Esophagus muscularis mucosa (tissue), 4 donors: Measurements from ENCODE around the gene HADHA. TPM values are rescaled to one million over a fixed set of nuclear protein-coding genes. Genes with fewer than 3 reads are reported as not detected.

Experiments used
- DNase-seq: peaks from one replicate; pipeline ENCODE4 v3.0.0-alpha.2; 2017; ENCODE audit errors: extremely low spot score
- H3K27ac ChIP-seq, 4 donors: fragments of 200-600 bp; sonication (generic); replicated peaks in 1 of 4; 1 replicate in 3 of 4; 2 replicates in 1 of 4; pipeline ENCODE4 v1.5.1; 2016 to 2019; ENCODE audit warnings: mild to moderate bottlenecking in 1 of 4
- H3K27me3 ChIP-seq, 4 donors: fragments of 200-600 bp; sonication (generic); one replicate each; pipeline versions ENCODE4 v1.5.1 to v1.6.0; 2016 to 2019
- H3K36me3 ChIP-seq, 4 donors: fragments of 200-600 bp; sonication (generic); one replicate each; pipeline ENCODE4 v1.5.1; 2016 to 2019
- H3K4me1 ChIP-seq, 4 donors: fragments of 200-600 bp; sonication (generic); one replicate each; pipeline ENCODE4 v1.5.1; 2016 to 2019
- H3K4me3 ChIP-seq, 4 donors: fragments of 200-600 bp; sonication (generic); 1 replicate in 2 of 4; 2 replicates in 2 of 4; pipeline ENCODE4 v1.5.1; 2016 to 2019; ENCODE audit warnings: mild to moderate bottlenecking in 4 of 4, moderate library complexity in 1 of 4
- H3K9me3 ChIP-seq, 4 donors: fragments of 200-600 bp; sonication (generic); 1 replicate in 3 of 4; 2 replicates in 1 of 4; pipeline ENCODE4 v1.5.1; 2016 to 2019
- EP300 ChIP-seq: sonication (generic); formaldehyde crosslinking; IDR thresholded peaks from one replicate; pipeline ENCODE4 v1.6.1; 2017; ENCODE audit warnings: antibody characterized with exemption
- POLR2A ChIP-seq: fragments of 450-650 bp; IDR thresholded peaks from one replicate; pipeline ENCODE4 v1.6.1; 2017; ENCODE audit warnings: antibody characterized with exemption, moderate library complexity, mild to moderate bottlenecking, low read depth
- WGBS: methylation state at CpG from one replicate; pipeline ENCODE4 v1.1.5; 2018; 5-methylcytosine and 5-hydroxymethylcytosine counted together
- intact Hi-C: fragments of 100-400 bp; cut with DNase I; formaldehyde crosslinking; loops from one replicate; pipeline ENCODE4 v1.15.1; 2023
- total RNA-seq, 4 donors: library from RNA; depleted of rRNA; stranded (reverse); fragments of >200 nt; gene quantifications; one replicate each; pipeline versions ENCODE4 v1.1.0 to v1.2.1, GENCODE V29; 2016

HADHA gene
- total RNA-seq, 4 donors from 2014 or later: 155 to 266 (median 175) TPM

DNA sequence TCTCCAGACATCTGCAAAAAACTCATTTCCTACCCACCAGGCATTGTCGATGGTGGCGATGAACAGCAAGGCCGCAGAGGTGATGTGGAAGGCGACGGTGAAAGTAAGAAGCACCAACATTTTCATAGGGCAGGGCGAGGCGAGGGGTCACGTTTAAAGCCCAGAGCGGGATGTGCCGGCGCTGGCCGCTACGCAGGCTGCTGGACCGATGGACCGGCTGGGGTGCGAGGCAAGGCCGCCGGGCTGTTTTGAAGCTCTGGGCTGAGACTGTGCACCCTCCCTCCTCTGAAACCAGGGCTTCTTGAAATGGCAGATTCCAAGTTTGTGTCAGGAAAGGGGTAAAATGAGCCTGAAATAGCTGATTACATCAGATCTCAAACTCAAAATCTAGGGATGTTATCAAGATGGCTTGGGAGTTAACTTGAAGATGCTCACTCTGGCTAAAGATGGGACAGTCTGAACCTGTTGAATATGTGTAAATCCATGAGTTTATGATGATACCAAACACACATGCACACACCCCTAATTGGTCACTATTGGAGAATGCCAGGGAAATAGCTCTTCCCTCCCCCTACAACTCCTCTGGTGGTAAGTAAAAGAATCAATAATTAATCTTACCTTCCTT, 103.2 kb downstream of the HADHA start:
- no peak overlapping the region for H3K27ac ChIP-seq
- H3K27me3 ChIP-seq: no peaks in the 10 kb centered on the region
- WGBS: 94% methylated on average over 18 of the region's 18 CpGs

More for the DNA sequence above, 103.2 kb downstream of the HADHA start:
- H3K4me3 ChIP-seq: no peak overlapping the region
- peaks cover 0 to 7% (median 0%) of the 10 kb centered on the region in 4 donors for H3K4me1 ChIP-seq
- H3K9me3 ChIP-seq: no peaks in the 10 kb centered on the region
- intact Hi-C loops: no loop called here
- TF ChIP-seq EP300 (no peak), POLR2A (no peak)
- no peak for DNase-seq
- H3K36me3 ChIP-seq: peaks cover 0 to 9% (median 2%) of the 10 kb centered on the region in 4 donors

Other genes with a start within 250 kb of the HADHA start
- gene RAB10, start 210.5 kb downstream of the HADHA start, total RNA-seq: 100 to 1,000 TPM in 2 of 4 donors, 10 to 100 TPM in 2; 91.0 to 106 (median 98.1) TPM
- 1 to 10 TPM; 2.5 to 5.5 (median 3.6) TPM for gene GAREM2, start 71.5 kb downstream of the HADHA start, total RNA-seq
- 100 to 1,000 TPM; 163 to 399 (median 192) TPM for gene HADHB, start 307 bp upstream of the HADHA start, total RNA-seq
- gene SELENOI, start 101.5 kb upstream of the HADHA start, total RNA-seq: 10 to 100 TPM in 2 of 4 donors, 1 to 10 TPM in 2; 6.4 to 11.2 (median 9.3) TPM
- gene ADGRF3, start 102.2 kb upstream of the HADHA start, total RNA-seq: not detected
- under 1 TPM in 1 of 4 donors, not detected in 3; 0.45 TPM for gene DRC1, start 157.3 kb upstream of the HADHA start, total RNA-seq
- 1 to 10 TPM in 1 of 4 donors, under 1 TPM in 3; 0.13 to 1.5 (median 0.38) TPM for gene OTOF, start 233.5 kb upstream of the HADHA start, total RNA-seq